Right lobe of liver (tissue), 4 donors: ENCODE measurements around the gene PLPPR2.

Experiments used
- CTCF ChIP-seq, 4 donors: fragments of 200-600 bp in 3 of 4; fragments of 450-650 bp in 1 of 4; IDR thresholded peaks; one replicate each; pipeline versions ENCODE4 v1.5.1 to v1.8.0; 2016 to 2022; ENCODE audit warnings: antibody characterized with exemption in 4 of 4, mild to moderate bottlenecking in 2 of 4
- POLR2A ChIP-seq: fragments of 450-650 bp; IDR thresholded peaks from one replicate; pipeline ENCODE4 v1.6.1; 2017; ENCODE audit warnings: antibody characterized with exemption, mild to moderate bottlenecking
- donor health status: DM: no; HTN: no; CAD: no.
- donor health status: DM: no; HTN: no; CAD: no.
- donor health status: DM: no; HTN: yes; CAD: no.

- TF ChIP-seq CTCF (IDR thresholded peaks at IDR 0.05) (no peak), POLR2A (no peak)
These were observed 12.3 kb downstream of the PLPPR2 start for GRCh38 chr19:11367528-11367927.
